Endothelial cell (in vitro differentiated cells): Measurements from ENCODE around the gene ADD1. TPM values are rescaled to one million over a fixed set of nuclear protein-coding genes. Genes with fewer than 3 reads are reported as not detected.

ENCODE experiments used
- DNase-seq: peaks from one replicate; pipeline ENCODE4 v3.0.0; 2021; ENCODE audit warnings: low spot score
- H3K27ac Mint-ChIP-seq: one replicate; pipeline ENCODE4 v1.8.0; 2021; ENCODE audit warnings: mixed read lengths, inconsistent platforms; ENCODE audit not compliant: unreplicated experiment
- H3K27me3 Mint-ChIP-seq: one replicate; pipeline ENCODE4 v1.8.0; 2021; ENCODE audit warnings: mild to moderate bottlenecking, moderate library complexity, mixed read lengths, inconsistent platforms; ENCODE audit not compliant: unreplicated experiment
- H3K36me3 Mint-ChIP-seq: one replicate; pipeline ENCODE4 v1.8.0; 2021; ENCODE audit warnings: mild to moderate bottlenecking, low read depth, mixed read lengths, inconsistent platforms; ENCODE audit not compliant: unreplicated experiment
- H3K4me1 Mint-ChIP-seq: one replicate; pipeline ENCODE4 v1.8.0; 2021; ENCODE audit warnings: mild to moderate bottlenecking, mixed read lengths, inconsistent platforms; ENCODE audit not compliant: unreplicated experiment
- H3K4me3 Mint-ChIP-seq: one replicate; pipeline ENCODE4 v1.8.0; 2021; ENCODE audit warnings: mild to moderate bottlenecking, mixed read lengths, inconsistent platforms; ENCODE audit not compliant: unreplicated experiment
- H3K9me3 Mint-ChIP-seq: one replicate; pipeline ENCODE4 v1.8.0; 2021; ENCODE audit warnings: mixed read lengths, inconsistent platforms; ENCODE audit not compliant: unreplicated experiment
- total RNA-seq: library from RNA; stranded (reverse); fragmentation: NEBNext Ultra II Directional; extraction: Animal tissue kit (Norgen Biotek cat#: 25700); gene quantifications from one replicate; pipeline ENCODE4 v1.2.1, GENCODE V29; 2021; ENCODE audit not compliant: unreplicated experiment
- TF ChIP-seq, protein P1 (sequence below): fragments of 200-600 bp; sonication (generic); IDR thresholded peaks from one replicate; pipeline ENCODE4 v1.5.0; 2021; ENCODE audit warnings: antibody characterized with exemption; ENCODE audit not compliant: unreplicated experiment

The ADD1 gene
- total RNA-seq, 1 donor from 2014 or later, result 337 TPM

- Mint-ChIP-seq H3K9me3 (no peaks in the 10 kb centered on the region), H3K27ac (peak overlapping the region; percentile 40), H3K36me3 (peaks cover 26% of the 10 kb centered on the region), H3K4me1 (peaks cover 56% of the 10 kb centered on the region), H3K27me3 (peaks cover 14% of the 10 kb centered on the region), H3K4me3 (peak overlapping the region; percentile 88)
- TF ChIP-seq, protein P1, sequence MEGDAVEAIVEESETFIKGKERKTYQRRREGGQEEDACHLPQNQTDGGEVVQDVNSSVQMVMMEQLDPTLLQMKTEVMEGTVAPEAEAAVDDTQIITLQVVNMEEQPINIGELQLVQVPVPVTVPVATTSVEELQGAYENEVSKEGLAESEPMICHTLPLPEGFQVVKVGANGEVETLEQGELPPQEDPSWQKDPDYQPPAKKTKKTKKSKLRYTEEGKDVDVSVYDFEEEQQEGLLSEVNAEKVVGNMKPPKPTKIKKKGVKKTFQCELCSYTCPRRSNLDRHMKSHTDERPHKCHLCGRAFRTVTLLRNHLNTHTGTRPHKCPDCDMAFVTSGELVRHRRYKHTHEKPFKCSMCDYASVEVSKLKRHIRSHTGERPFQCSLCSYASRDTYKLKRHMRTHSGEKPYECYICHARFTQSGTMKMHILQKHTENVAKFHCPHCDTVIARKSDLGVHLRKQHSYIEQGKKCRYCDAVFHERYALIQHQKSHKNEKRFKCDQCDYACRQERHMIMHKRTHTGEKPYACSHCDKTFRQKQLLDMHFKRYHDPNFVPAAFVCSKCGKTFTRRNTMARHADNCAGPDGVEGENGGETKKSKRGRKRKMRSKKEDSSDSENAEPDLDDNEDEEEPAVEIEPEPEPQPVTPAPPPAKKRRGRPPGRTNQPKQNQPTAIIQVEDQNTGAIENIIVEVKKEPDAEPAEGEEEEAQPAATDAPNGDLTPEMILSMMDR, result no peak
- no peak for DNase-seq
Measured at GRCh38 chr4:2816401-2816954, 27.2 kb upstream of the ADD1 start.

- Mint-ChIP-seq H3K27ac (peak overlapping the region; percentile 51), H3K4me3 (peak overlapping the region; percentile 88), H3K9me3 (no peaks in the 10 kb centered on the region), H3K27me3 (peaks cover 11% of the 10 kb centered on the region), H3K4me1 (peaks cover 51% of the 10 kb centered on the region), H3K36me3 (peaks cover 26% of the 10 kb centered on the region)
- no peak for DNase-seq
- TF ChIP-seq, protein P1, result no peak
Measured at GRCh38 chr4:2817137-2817536, 26.5 kb upstream of the ADD1 start.

GRCh38 chr4:2817701-2818350, 25.8 kb upstream of the ADD1 start:
- DNase-seq, result no peak
- H3K36me3 Mint-ChIP-seq, result peaks cover 23% of the 10 kb centered on the region
- no peaks in the 10 kb centered on the region for H3K9me3 Mint-ChIP-seq
- peaks cover 48% of the 10 kb centered on the region for H3K4me1 Mint-ChIP-seq
- peak overlapping the region; percentile 88 for H3K4me3 Mint-ChIP-seq
- H3K27me3 Mint-ChIP-seq, result peaks cover 13% of the 10 kb centered on the region
- no peak overlapping the region for H3K27ac Mint-ChIP-seq
- TF ChIP-seq, protein P1, result no peak

GRCh38 chr4:2818351-2818939, 25.2 kb upstream of the ADD1 start:
- DNase-seq, result no peak
- H3K36me3 Mint-ChIP-seq, result peaks cover 21% of the 10 kb centered on the region
- TF ChIP-seq, protein P1, result no peak
- H3K4me3 Mint-ChIP-seq, result peak overlapping the region; percentile 81
- no peak overlapping the region for H3K27ac Mint-ChIP-seq
- H3K4me1 Mint-ChIP-seq, result peaks cover 42% of the 10 kb centered on the region
- peaks cover 12% of the 10 kb centered on the region for H3K27me3 Mint-ChIP-seq
- no peaks in the 10 kb centered on the region for H3K9me3 Mint-ChIP-seq
